ENCODE data around the gene SRPK2. TPM values are rescaled to one million over a fixed set of nuclear protein-coding genes. Genes with fewer than 3 reads are reported as not detected.
"Not testable (repeated sequence)": the region's sequence is repeated elsewhere in the genome, so short reads cannot be mapped to it uniquely, and the experiment has no call there.

The SRPK2 gene
- total RNA-seq, 1 donor from 2014 or later = 58.5 TPM

DNA sequence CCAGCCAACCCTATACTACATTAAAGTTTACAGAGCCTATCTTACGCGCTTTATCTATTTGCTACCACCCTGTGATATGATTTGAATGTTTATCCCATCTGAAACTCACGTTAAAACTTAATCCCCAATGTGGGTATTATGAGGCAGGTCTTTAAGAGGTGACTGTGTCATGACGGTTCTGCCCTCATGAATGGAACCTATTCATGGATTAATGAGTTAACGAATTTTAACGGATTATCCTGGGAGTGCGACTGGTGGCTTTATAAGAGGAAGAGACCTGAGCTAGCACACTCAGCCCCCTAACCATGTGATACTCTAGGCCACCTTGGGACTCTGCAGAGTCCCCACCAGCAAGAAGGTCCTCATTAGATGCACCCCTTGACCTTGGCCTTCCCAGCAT is 37.8 kb downstream of the SRPK2 start:
- H3K27me3 Mint-ChIP-seq (ENCODE audit: low read depth) = no peaks in the 10 kb centered on the region
- no peaks in the 10 kb centered on the region for H3K36me3 Mint-ChIP-seq (ENCODE audit: low read depth)
- H3K9me3 Mint-ChIP-seq (ENCODE audit: low read depth) = no peaks in the 10 kb centered on the region
- peak overlapping the region; percentile 27 for H3K27ac Mint-ChIP-seq (ENCODE audit: unreplicated experiment)
- peaks cover 42% of the 10 kb centered on the region for H3K4me1 Mint-ChIP-seq (ENCODE audit: low read depth)
- no peak overlapping the region for H3K4me3 Mint-ChIP-seq (ENCODE audit: unreplicated experiment)
- no peak for DNase-seq (ENCODE audit: low spot score)
- TF ChIP-seq, protein P1, sequence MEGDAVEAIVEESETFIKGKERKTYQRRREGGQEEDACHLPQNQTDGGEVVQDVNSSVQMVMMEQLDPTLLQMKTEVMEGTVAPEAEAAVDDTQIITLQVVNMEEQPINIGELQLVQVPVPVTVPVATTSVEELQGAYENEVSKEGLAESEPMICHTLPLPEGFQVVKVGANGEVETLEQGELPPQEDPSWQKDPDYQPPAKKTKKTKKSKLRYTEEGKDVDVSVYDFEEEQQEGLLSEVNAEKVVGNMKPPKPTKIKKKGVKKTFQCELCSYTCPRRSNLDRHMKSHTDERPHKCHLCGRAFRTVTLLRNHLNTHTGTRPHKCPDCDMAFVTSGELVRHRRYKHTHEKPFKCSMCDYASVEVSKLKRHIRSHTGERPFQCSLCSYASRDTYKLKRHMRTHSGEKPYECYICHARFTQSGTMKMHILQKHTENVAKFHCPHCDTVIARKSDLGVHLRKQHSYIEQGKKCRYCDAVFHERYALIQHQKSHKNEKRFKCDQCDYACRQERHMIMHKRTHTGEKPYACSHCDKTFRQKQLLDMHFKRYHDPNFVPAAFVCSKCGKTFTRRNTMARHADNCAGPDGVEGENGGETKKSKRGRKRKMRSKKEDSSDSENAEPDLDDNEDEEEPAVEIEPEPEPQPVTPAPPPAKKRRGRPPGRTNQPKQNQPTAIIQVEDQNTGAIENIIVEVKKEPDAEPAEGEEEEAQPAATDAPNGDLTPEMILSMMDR (IDR thresholded peaks at IDR 0.05) = no peak

GRCh38 chr7:105348177-105348576 is 40.5 kb downstream of the SRPK2 start:
- not testable (repeated sequence) for DNase-seq (ENCODE audit: low spot score); H3K9me3 Mint-ChIP-seq (ENCODE audit: low read depth); H3K27me3 Mint-ChIP-seq (ENCODE audit: low read depth); H3K36me3 Mint-ChIP-seq (ENCODE audit: low read depth); H3K4me3 Mint-ChIP-seq (ENCODE audit: unreplicated experiment); H3K27ac Mint-ChIP-seq (ENCODE audit: unreplicated experiment)
- peaks cover 38% of the 10 kb centered on the region for H3K4me1 Mint-ChIP-seq (ENCODE audit: low read depth)

GRCh38 chr7:105346593-105347322 is 42.0 kb downstream of the SRPK2 start:
- Mint-ChIP-seq H3K27me3 (ENCODE audit: low read depth) (no peaks in the 10 kb centered on the region), H3K4me1 (ENCODE audit: low read depth) (peaks cover 30% of the 10 kb centered on the region), H3K4me3 (ENCODE audit: unreplicated experiment) (no peak overlapping the region), H3K36me3 (ENCODE audit: low read depth) (no peaks in the 10 kb centered on the region), H3K27ac (ENCODE audit: unreplicated experiment) (no peak overlapping the region), H3K9me3 (ENCODE audit: low read depth) (no peaks in the 10 kb centered on the region)
- TF ChIP-seq, protein P1 (IDR thresholded peaks at IDR 0.05) = no peak
- DNase-seq (ENCODE audit: low spot score) = no peak

DNA sequence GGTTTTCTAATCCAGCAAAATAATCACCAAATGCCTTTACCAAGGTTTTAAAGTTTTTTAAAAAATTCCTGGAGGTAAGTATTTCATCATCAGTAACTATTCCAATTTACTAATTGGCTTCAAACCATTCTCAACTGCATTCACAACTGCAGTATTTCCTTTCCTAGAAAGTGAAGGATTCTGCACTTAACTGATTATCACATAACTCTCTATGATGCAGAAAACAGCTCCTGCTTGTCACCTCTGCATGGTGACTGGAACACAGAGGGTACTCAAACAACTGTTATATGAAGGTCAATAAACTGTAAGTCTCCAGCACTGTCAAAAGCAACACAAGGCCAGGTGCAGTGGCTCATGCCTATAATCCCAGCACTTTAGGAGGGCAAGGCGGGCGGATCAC is 42.6 kb downstream of the SRPK2 start:
- Mint-ChIP-seq H3K9me3 (ENCODE audit: low read depth) (no peaks in the 10 kb centered on the region), H3K27me3 (ENCODE audit: low read depth) (no peaks in the 10 kb centered on the region), H3K4me1 (ENCODE audit: low read depth) (peaks cover 30% of the 10 kb centered on the region), H3K4me3 (ENCODE audit: unreplicated experiment) (no peak overlapping the region), H3K27ac (ENCODE audit: unreplicated experiment) (no peak overlapping the region), H3K36me3 (ENCODE audit: low read depth) (no peaks in the 10 kb centered on the region)
- TF ChIP-seq, protein P1 (IDR thresholded peaks at IDR 0.05) = no peak
- DNase-seq (ENCODE audit: low spot score) = no peak

GRCh38 chr7:105345725-105346124 is 43.0 kb downstream of the SRPK2 start:
- TF ChIP-seq, protein P1 (IDR thresholded peaks at IDR 0.05) = no peak
- peaks cover 26% of the 10 kb centered on the region for H3K4me1 Mint-ChIP-seq (ENCODE audit: low read depth)
- H3K27me3 Mint-ChIP-seq (ENCODE audit: low read depth) = no peaks in the 10 kb centered on the region
- no peak overlapping the region for H3K27ac Mint-ChIP-seq (ENCODE audit: unreplicated experiment)
- H3K36me3 Mint-ChIP-seq (ENCODE audit: low read depth) = no peaks in the 10 kb centered on the region
- no peak for DNase-seq (ENCODE audit: low spot score)
- no peak overlapping the region for H3K4me3 Mint-ChIP-seq (ENCODE audit: unreplicated experiment)
- H3K9me3 Mint-ChIP-seq (ENCODE audit: low read depth) = no peaks in the 10 kb centered on the region

GRCh38 chr7:105345003-105345402 is 43.7 kb downstream of the SRPK2 start:
- Mint-ChIP-seq H3K4me3 (ENCODE audit: unreplicated experiment) (no peak overlapping the region), H3K27ac (ENCODE audit: unreplicated experiment) (no peak overlapping the region), H3K4me1 (ENCODE audit: low read depth) (peaks cover 25% of the 10 kb centered on the region), H3K27me3 (ENCODE audit: low read depth) (no peaks in the 10 kb centered on the region), H3K36me3 (ENCODE audit: low read depth) (no peaks in the 10 kb centered on the region), H3K9me3 (ENCODE audit: low read depth) (no peaks in the 10 kb centered on the region)
- TF ChIP-seq, protein P1 (IDR thresholded peaks at IDR 0.05) = no peak
- no peak for DNase-seq (ENCODE audit: low spot score)
